SHP77 (cell line): ENCODE measurements around the gene DUSP1.

Experiments used
- DNase-seq, 2 experiments: peaks; one replicate each; lab custom pipeline; 2025; lab: John Stamatoyannopoulos, UW

Gene DUSP1

GRCh38 chr5:172762214-172763119 lies 8.5 kb downstream of the DUSP1 start:
- no peak for DNase-seq

DNA sequence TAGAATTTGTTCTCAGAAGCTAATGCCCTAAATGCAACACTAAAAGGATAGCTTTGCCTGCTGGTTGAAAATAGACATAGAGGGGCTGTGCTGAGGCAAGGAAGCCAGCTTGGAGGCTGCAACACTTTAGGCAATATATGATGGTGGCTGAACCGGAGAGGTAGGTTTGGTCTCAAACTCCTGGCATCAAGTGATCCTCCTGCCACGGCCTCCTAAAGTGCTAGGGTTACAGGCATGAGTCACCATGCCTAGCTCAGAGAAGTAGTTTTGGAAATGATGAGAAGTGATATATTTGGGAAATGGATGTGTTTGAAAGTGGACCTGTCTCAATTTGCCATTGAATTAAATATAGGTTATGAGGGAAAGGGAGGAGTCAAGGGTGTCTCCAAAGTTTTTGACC lies 10.0 kb downstream of the DUSP1 start:
- DNase-seq, result no peak

GRCh38 chr5:172760136-172760535 lies 10.9 kb downstream of the DUSP1 start:
- no peak for DNase-seq

- no peak for DNase-seq
These were observed 12.2 kb downstream of the DUSP1 start for GRCh38 chr5:172758834-172759149.

DNA sequence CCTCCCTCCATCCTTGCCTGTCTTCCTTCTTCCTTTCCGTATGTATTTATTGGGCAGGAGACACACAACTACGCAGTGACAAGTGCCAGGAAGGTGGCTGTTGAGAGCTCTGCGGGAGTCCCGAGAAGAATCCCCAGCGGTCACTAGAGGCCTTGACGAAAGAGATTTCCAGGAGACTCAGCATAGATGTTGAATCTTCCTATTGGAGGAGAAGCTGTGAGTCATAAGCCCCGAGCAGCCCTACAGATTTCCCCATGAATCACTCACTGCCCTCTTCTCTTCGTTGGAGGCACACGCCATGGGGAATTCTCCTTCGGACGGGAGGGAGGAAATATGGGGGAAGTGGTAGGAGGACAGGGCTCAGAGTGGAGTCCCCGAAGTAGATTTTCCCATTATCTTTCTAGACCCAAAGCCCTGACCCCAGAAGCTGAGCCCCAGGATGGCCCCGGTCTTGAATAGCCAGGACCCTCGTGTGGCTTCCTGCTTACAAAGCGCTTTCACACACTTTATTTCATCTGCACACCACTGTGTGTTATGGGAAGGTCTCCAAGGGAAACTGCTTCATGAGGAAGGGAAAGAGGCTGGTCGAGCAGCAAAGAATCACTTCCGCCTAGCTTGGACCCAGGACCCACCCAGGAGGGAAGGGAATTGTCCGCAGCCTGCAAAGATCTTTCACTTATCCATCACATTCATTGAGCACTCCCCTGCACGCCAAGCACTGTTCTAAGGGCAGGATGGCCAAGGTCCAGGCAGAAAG lies 12.7 kb downstream of the DUSP1 start:
- DNase-seq, result no peak

DNA sequence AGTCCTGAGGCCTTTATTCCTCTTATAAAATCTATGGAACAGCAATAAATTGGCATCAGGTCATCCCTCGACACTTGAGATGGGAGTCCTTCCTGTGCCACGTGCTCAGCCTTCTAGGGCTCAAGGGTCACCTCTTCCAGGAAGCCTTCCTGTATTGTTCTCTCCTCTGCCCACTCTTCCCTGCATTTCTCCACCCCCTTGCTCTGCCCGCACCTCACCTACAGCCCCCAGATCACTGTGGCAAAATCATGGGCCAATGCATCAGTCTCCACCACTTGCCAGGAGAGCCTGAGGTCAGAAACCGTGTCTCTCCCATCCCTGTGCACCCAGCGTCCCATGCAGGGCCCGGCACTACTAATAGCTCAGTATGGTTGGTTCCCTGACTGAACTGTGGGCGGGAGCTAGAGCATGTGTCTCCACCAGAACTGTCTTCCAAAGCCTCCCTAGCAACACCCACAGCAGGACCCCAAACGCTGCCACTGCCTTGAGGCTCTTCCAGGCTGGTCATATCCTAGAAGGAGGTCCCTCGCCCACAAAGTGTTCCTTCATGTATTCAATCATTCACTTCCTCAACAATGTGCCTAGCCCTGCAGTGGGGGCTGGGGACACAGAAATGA lies 13.5 kb downstream of the DUSP1 start:
- no peak for DNase-seq

GRCh38 chr5:172756764-172757393 lies 14.1 kb downstream of the DUSP1 start:
- no peak for DNase-seq

DNA sequence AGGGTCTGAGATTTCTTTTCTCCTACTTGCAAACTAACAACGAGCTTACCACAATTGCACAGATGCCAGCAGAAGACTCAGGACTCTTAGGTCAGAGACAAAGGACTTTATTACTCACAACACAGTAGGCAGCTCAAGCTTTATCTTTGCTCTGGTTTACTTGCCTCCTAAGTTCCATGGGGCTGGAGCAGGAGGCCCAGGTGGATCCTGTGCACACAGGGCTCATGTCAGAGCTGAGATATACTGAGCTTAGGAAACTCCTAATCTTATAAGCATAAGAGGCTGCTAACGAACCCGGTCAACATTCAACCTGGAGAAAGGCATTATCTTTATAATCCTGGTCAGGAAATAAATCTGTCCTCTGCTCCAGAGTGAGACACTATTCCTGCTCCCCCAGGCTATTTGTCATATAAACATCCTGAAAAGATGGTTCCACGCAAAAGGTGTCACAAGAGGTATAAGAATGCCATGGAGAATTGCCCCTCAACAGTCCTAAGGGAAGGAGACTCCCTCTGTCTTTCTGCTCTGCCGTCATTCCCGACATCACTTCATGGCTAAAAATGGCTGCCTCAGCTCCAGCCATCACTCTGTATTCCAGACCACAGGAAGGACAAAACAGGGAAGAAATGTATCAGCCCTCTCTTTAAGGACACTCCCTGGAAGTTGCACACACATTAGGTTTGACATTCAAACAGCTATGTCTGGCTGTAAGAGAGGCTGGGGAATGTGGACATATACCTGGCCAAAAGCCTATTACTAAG lies 16.2 kb downstream of the DUSP1 start:
- no peak for DNase-seq

- no peak for DNase-seq
These were observed 17.9 kb downstream of the DUSP1 start for GRCh38 chr5:172753101-172753500.

- DNase-seq, result no peak
These were observed 19.1 kb downstream of the DUSP1 start for GRCh38 chr5:172751761-172752510.

- DNase-seq, result no peak
These were observed 20.9 kb downstream of the DUSP1 start for GRCh38 chr5:172749881-172750633.

DNA sequence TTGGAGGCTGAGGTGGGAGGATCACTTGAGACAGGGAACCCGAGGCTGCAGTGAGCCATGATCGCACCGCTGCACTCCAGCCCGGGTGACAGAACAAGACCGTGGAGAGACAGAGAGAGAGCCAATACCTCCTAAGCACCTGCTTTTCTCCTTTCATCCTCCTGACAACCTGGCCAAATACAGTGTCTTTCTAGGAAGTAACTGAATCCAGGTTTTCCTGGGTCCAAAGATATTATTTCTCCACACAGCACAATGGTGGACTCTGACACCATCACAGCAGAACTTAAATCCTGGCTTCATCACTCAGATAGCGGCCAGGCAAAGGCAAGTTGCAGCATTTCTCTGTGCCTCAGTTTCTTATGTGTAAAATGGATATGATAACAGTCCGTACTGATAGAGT lies 21.9 kb downstream of the DUSP1 start:
- DNase-seq, result no peak

GRCh38 chr5:172748341-172748843 lies 22.6 kb downstream of the DUSP1 start:
- no peak for DNase-seq

- no peak for DNase-seq
These were observed 23.5 kb downstream of the DUSP1 start for GRCh38 chr5:172747471-172747870.

GRCh38 chr5:172746725-172747124 lies 24.3 kb downstream of the DUSP1 start:
- DNase-seq, result no peak

DNA sequence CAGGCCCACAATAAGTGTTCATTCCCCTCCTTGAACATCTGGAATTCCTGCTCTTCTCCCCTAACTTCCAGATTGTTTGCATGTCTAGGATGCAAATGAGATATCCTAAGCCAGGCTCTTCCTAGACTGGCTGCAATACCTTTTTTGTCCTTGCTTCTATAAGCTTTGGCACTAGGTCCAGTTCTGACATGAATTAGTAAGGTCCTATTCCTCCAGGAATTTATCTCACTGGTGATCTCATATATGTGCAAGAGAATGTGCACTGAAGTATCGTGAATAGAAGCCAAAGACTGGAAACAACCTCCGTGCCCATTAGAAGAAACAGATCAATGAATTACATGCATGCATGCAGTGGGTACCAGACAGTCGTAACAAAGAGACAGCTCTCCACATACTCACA lies 25.2 kb downstream of the DUSP1 start:
- DNase-seq, result no peak

- DNase-seq, result no peak
These were observed 25.6 kb downstream of the DUSP1 start for GRCh38 chr5:172745406-172745805.

DNA sequence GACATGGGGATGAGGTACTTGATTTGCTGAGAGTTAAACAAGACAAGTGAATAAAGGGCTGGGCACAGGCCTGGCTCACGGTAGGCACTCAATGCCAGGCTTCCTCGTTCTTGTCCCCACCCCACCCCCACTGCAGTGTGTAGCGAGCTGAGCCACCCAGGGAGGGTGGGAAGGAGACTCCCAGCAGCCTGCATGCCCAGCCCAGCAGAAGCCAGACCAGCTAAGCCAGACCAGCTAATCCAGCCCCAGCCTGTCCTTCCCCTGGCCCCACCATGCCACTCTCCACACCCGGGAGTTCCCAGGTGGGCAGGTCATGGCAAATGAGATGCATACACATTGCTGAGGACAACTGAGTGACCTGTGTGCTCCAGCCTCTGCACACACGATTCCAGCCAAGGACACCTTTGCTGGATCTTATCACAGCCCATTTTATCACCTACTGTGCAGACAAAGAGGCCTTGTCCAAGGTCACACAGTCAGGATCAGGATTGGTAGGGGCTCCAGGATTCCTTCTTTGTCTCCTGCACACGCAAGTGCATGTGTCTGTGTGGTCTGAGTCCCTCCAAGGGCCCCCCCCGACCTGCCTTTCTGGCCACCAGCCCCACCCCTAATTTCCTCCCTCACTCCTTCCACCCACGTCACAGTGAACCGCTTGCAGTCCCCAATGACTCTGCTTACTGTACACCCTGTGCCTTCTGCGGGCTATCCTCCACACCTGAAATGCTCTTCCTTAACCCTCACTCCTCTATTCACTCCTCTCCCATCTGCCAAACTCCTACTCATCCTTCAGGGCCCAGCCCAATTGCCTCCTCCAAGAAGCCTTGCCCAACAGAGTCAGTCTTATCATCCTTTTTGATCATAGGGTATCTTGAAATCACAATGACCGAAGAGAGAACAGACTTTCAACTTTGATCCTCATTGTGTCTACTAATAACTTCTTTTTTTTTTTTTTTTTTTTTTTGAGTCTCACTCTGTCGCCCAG lies 26.6 kb downstream of the DUSP1 start:
- DNase-seq, result no peak
